Liver (tissue), 9 donors: ENCODE results near the gene GLRX. TPM values are rescaled to one million over a fixed set of nuclear protein-coding genes. Genes with fewer than 3 reads are reported as not detected.

ENCODE experiments used
- DNase-seq: peaks from one replicate; pipeline ENCODE4 v3.0.0-alpha.2; 2017; ENCODE audit warnings: low spot score
- H3K27ac ChIP-seq, 2 donors: one replicate each; pipeline ENCODE4 v1.7.0; 2013; ENCODE audit warnings: inconsistent platforms in 2 of 2, low read length in 2 of 2, control low read depth in 1 of 2, low read depth in 1 of 2, mild to moderate bottlenecking in 1 of 2
- H3K27me3 ChIP-seq, 4 donors: one replicate each; pipeline versions ENCODE4 v1.6.1 to v1.7.0; 2013; ENCODE audit warnings: low read length in 3 of 4, inconsistent platforms in 1 of 4, mild to moderate bottlenecking in 1 of 4, moderate library complexity in 1 of 4; ENCODE audit not compliant: control insufficient read depth in 4 of 4, insufficient read depth in 4 of 4
- H3K36me3 ChIP-seq, 4 donors: one replicate each; pipeline versions ENCODE4 v1.6.1 to v1.7.0; 2013; ENCODE audit warnings: low read length in 3 of 4, mild to moderate bottlenecking in 3 of 4, low read depth in 1 of 4, moderate library complexity in 1 of 4; ENCODE audit not compliant: control insufficient read depth in 4 of 4, insufficient read depth in 3 of 4
- H3K4me1 ChIP-seq, 4 donors: one replicate each; pipeline versions ENCODE4 v1.6.1 to v1.7.0; 2013; ENCODE audit warnings: low read length in 3 of 4, mild to moderate bottlenecking in 3 of 4, moderate library complexity in 1 of 4; ENCODE audit not compliant: control insufficient read depth in 4 of 4, insufficient read depth in 4 of 4
- H3K4me3 ChIP-seq, 3 donors: one replicate each; pipeline versions ENCODE4 v1.6.1 to v1.7.0; 2013; ENCODE audit warnings: low read length in 3 of 3, control low read depth in 1 of 3, low read depth in 1 of 3, mild to moderate bottlenecking in 1 of 3
- H3K9ac ChIP-seq, 2 donors: one replicate each; pipeline ENCODE4 v1.7.0; 2013; ENCODE audit warnings: low read length in 2 of 2, mild to moderate bottlenecking in 2 of 2, moderate library complexity in 2 of 2, control low read depth in 1 of 2, low read depth in 1 of 2
- H3K9me3 ChIP-seq, 4 donors: one replicate each; pipeline versions ENCODE4 v1.6.1 to v1.7.0; 2013; ENCODE audit warnings: low read length in 3 of 4; ENCODE audit not compliant: control insufficient read depth in 4 of 4
- EGR1 ChIP-seq, 2 donors: IDR thresholded peaks; 2 replicates each; pipeline ENCODE4 v1.6.1; 2016 to 2018; ENCODE audit warnings: antibody characterized with exemption in 2 of 2, low read depth in 2 of 2
- FOXA1 ChIP-seq: IDR thresholded peaks from 2 replicates; pipeline ENCODE4 v1.6.1; 2016; ENCODE audit warnings: antibody characterized with exemption
- FOXA2 ChIP-seq: IDR thresholded peaks from 2 replicates; pipeline ENCODE4 v1.6.1; 2016; ENCODE audit warnings: antibody characterized with exemption
- GABPA ChIP-seq, 2 donors: IDR thresholded peaks in 1 of 2; conservative IDR thresholded peaks in 1 of 2; 2 replicates each; pipeline ENCODE4 v1.6.1; 2016; ENCODE audit warnings: antibody characterized with exemption in 2 of 2, mild to moderate bottlenecking in 1 of 2, moderate library complexity in 1 of 2
- HNF4A ChIP-seq, 2 donors: conservative IDR thresholded peaks; 2 replicates each; pipeline ENCODE4 v1.6.1; 2016; ENCODE audit warnings: antibody characterized with exemption in 2 of 2, mild to moderate bottlenecking in 2 of 2
- HNF4G ChIP-seq: IDR thresholded peaks from 2 replicates; pipeline ENCODE4 v1.6.1; 2016; ENCODE audit warnings: antibody characterized with exemption
- JUND ChIP-seq, 2 donors: IDR thresholded peaks; 2 replicates each; pipeline ENCODE4 v1.6.1; 2016; ENCODE audit warnings: antibody characterized with exemption in 2 of 2
- NR2F2 ChIP-seq: IDR thresholded peaks from 2 replicates; pipeline ENCODE4 v1.6.1; 2016; ENCODE audit warnings: antibody characterized with exemption
- RAD21 ChIP-seq, 2 donors: IDR thresholded peaks; 2 replicates each; pipeline ENCODE4 v1.6.1; 2016; ENCODE audit warnings: antibody characterized with exemption in 2 of 2, mild to moderate bottlenecking in 2 of 2
- RXRA ChIP-seq, 2 donors: IDR thresholded peaks; 2 replicates each; pipeline ENCODE4 v1.6.1; 2017 to 2018; ENCODE audit warnings: antibody characterized with exemption in 2 of 2, mild to moderate bottlenecking in 1 of 2
- SP1 ChIP-seq: IDR thresholded peaks from 2 replicates; pipeline ENCODE4 v1.6.1; 2018; ENCODE audit warnings: antibody characterized with exemption, mild to moderate bottlenecking
- TAF1 ChIP-seq: conservative IDR thresholded peaks from 2 replicates; pipeline ENCODE4 v1.6.1; 2016; ENCODE audit warnings: antibody characterized with exemption, mild to moderate bottlenecking
- YY1 ChIP-seq: IDR thresholded peaks from 2 replicates; pipeline ENCODE4 v1.6.1; 2016; ENCODE audit warnings: antibody characterized with exemption, mild to moderate bottlenecking
- WGBS: extraction: QIAGEN DNeasy Blood & Tissue Kit; methylation state at CpG from one replicate; pipeline ENCODE4 v1.1.7; 2013; 5-methylcytosine and 5-hydroxymethylcytosine counted together
- polyA plus RNA-seq, 2 donors: library from polyadenylated mRNA; stranded (reverse) in 1 of 2; unstranded in 1 of 2; fragments of 200-250 nt in 1 of 2; fragments of >200 nt in 1 of 2; fragmentation: Nextera tagmentation in 1 of 2; extraction: Ambion mirVana in 1 of 2; gene quantifications; one replicate each; pipeline versions ENCODE4 v1.2.1 to v1.2.3, GENCODE V29; 2013 to 2015
- total RNA-seq, 2 donors: library from RNA; depleted of rRNA; stranded (reverse); fragments of >200 nt; gene quantifications; one replicate each; pipeline ENCODE4 v1.2.3, GENCODE V29; 2014
- TF ChIP-seq, protein P1 (sequence below): IDR thresholded peaks from 2 replicates; pipeline ENCODE4 v1.6.1; 2016; ENCODE audit warnings: antibody characterized with exemption
- TF ChIP-seq, protein P2 (sequence below): IDR thresholded peaks from 2 replicates; pipeline ENCODE4 v1.6.1; 2016; ENCODE audit warnings: antibody characterized with exemption
- TF ChIP-seq, protein P3 (sequence below): fragments of 150-350 bp; IDR thresholded peaks from 2 replicates; pipeline ENCODE4 v1.5.1; 2017; ENCODE audit warnings: improper control_type of control experiment, low read depth, low read length; ENCODE audit not compliant: missing input control
- TF ChIP-seq, protein P4 (sequence below): IDR thresholded peaks from 2 replicates; pipeline ENCODE4 v1.6.1; 2016; ENCODE audit warnings: antibody characterized with exemption, mild to moderate bottlenecking
- TF ChIP-seq, protein P5 (sequence below): IDR thresholded peaks from 2 replicates; pipeline ENCODE4 v1.6.1; 2016; ENCODE audit warnings: antibody characterized with exemption
- donor health status: healthy.
- donor health status: healthy.
- donor health status: healthy.
- donor health status: healthy.
- donor health status: healthy.

GLRX gene
- total and polyA plus RNA-seq, 4 donors: 48.2 to 187 (median 107) TPM

DNA sequence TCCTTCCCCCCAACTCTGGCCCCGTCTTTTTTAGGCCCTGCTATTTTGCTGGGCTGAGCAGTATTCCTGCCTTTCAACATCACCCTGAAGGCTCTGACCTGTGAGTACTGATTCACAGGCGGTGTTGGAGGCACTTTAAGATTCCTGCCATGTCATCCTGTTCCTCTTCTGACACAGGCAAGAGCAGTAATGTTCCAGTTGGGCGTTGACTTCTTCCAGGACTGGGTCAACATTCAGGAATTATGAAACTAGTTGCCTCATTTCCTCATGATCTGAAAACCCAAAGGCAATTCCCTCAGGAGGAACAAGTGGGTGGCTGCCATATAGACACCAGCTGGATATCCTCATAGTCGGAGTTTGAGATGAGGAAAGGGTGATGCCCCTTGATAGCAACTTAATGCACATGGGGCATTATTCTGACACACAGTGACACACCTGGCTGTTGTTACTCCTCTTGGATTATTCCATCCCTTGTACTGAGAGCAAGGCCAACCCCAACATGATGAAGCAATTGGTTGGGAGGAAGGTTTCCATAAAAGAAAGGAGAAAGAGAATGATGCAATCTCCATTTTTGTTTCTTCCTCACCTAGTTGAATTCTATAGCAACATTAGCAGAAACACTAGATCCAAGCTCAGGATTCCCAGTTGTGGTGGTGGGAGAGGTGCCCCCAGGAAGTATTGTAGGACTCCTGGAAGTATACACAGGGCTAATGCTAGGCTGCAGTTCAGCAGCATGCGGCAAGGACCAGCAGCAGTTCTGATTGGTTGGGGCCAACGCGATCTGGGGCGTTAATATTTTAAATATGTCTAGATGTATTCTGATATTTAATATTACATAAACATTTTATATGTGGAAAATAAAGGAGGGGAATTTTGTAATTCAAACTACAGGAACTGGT, 19.6 kb upstream of the GLRX start:
- no peaks in the 10 kb centered on the region for H3K9me3 ChIP-seq
- no peaks in the 10 kb centered on the region for H3K27me3 ChIP-seq
- no peak overlapping the region for H3K4me3 ChIP-seq
- peak overlapping the region in 1 of 2 donors; percentile 44 for H3K27ac ChIP-seq
- peak; percentile 62 for TF ChIP-seq SP1
- peak in 1 of 2 donors; percentile 78 for TF ChIP-seq EGR1 (IDR thresholded peaks at IDR 0.05; ENCODE audit: low read depth in 2 of 2)
- no peak for TF ChIP-seq GABPA (IDR thresholded peaks at IDR 0.05 in 1 of 2, conservative IDR thresholded peaks at IDR 0.05 in 1 of 2)
- TF ChIP-seq, protein P1, sequence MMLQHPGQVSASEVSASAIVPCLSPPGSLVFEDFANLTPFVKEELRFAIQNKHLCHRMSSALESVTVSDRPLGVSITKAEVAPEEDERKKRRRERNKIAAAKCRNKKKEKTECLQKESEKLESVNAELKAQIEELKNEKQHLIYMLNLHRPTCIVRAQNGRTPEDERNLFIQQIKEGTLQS: peak; percentile 69
- peak; percentile 28 for TF ChIP-seq FOXA2
- peak in 1 of 2 donors; percentile 36 for TF ChIP-seq RAD21 (IDR thresholded peaks at IDR 0.05)
- TF ChIP-seq HNF4G: no peak
- no peak for TF ChIP-seq TAF1
- peak; percentile 76 for TF ChIP-seq YY1
- TF ChIP-seq, protein P2, sequence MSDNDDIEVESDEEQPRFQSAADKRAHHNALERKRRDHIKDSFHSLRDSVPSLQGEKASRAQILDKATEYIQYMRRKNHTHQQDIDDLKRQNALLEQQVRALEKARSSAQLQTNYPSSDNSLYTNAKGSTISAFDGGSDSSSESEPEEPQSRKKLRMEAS: peak; percentile 89
- TF ChIP-seq, protein P3, sequence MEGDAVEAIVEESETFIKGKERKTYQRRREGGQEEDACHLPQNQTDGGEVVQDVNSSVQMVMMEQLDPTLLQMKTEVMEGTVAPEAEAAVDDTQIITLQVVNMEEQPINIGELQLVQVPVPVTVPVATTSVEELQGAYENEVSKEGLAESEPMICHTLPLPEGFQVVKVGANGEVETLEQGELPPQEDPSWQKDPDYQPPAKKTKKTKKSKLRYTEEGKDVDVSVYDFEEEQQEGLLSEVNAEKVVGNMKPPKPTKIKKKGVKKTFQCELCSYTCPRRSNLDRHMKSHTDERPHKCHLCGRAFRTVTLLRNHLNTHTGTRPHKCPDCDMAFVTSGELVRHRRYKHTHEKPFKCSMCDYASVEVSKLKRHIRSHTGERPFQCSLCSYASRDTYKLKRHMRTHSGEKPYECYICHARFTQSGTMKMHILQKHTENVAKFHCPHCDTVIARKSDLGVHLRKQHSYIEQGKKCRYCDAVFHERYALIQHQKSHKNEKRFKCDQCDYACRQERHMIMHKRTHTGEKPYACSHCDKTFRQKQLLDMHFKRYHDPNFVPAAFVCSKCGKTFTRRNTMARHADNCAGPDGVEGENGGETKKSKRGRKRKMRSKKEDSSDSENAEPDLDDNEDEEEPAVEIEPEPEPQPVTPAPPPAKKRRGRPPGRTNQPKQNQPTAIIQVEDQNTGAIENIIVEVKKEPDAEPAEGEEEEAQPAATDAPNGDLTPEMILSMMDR: no peak
- TF ChIP-seq RXRA (IDR thresholded peaks at IDR 0.05): peak; percentile 56 to 74
- peak; percentile 29 for TF ChIP-seq FOXA1
- TF ChIP-seq JUND (IDR thresholded peaks at IDR 0.05): peak in 1 of 2 donors; percentile 78
- TF ChIP-seq NR2F2: no peak
- TF ChIP-seq, protein P4, sequence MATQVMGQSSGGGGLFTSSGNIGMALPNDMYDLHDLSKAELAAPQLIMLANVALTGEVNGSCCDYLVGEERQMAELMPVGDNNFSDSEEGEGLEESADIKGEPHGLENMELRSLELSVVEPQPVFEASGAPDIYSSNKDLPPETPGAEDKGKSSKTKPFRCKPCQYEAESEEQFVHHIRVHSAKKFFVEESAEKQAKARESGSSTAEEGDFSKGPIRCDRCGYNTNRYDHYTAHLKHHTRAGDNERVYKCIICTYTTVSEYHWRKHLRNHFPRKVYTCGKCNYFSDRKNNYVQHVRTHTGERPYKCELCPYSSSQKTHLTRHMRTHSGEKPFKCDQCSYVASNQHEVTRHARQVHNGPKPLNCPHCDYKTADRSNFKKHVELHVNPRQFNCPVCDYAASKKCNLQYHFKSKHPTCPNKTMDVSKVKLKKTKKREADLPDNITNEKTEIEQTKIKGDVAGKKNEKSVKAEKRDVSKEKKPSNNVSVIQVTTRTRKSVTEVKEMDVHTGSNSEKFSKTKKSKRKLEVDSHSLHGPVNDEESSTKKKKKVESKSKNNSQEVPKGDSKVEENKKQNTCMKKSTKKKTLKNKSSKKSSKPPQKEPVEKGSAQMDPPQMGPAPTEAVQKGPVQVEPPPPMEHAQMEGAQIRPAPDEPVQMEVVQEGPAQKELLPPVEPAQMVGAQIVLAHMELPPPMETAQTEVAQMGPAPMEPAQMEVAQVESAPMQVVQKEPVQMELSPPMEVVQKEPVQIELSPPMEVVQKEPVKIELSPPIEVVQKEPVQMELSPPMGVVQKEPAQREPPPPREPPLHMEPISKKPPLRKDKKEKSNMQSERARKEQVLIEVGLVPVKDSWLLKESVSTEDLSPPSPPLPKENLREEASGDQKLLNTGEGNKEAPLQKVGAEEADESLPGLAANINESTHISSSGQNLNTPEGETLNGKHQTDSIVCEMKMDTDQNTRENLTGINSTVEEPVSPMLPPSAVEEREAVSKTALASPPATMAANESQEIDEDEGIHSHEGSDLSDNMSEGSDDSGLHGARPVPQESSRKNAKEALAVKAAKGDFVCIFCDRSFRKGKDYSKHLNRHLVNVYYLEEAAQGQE: no peak
- TF ChIP-seq HNF4A (conservative IDR thresholded peaks at IDR 0.05): peak; percentile 43 to 73
- TF ChIP-seq, protein P5, sequence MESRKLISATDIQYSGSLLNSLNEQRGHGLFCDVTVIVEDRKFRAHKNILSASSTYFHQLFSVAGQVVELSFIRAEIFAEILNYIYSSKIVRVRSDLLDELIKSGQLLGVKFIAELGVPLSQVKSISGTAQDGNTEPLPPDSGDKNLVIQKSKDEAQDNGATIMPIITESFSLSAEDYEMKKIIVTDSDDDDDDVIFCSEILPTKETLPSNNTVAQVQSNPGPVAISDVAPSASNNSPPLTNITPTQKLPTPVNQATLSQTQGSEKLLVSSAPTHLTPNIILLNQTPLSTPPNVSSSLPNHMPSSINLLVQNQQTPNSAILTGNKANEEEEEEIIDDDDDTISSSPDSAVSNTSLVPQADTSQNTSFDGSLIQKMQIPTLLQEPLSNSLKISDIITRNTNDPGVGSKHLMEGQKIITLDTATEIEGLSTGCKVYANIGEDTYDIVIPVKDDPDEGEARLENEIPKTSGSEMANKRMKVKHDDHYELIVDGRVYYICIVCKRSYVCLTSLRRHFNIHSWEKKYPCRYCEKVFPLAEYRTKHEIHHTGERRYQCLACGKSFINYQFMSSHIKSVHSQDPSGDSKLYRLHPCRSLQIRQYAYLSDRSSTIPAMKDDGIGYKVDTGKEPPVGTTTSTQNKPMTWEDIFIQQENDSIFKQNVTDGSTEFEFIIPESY: no peak
- H3K36me3 ChIP-seq: no peaks in the 10 kb centered on the region
- 80% methylated on average over 8 of the region's 8 CpGs for WGBS
- no peak overlapping the region for H3K9ac ChIP-seq
- H3K4me1 ChIP-seq: peaks cover 7 to 32% (median 18%) of the 10 kb centered on the region in 4 donors
- no peak for DNase-seq
